GM10248 (cell line): Measurements from ENCODE around the gene ARMC6.

Source experiments
- CTCF ChIA-PET: fragments of 300-600 bp; sonication (Branson Sonifier 250); formaldehyde crosslinking; extraction: SDS; loops from one replicate; lab custom pipeline; 2021; ENCODE audit warnings: antibody characterized with exemption; lab: Yijun Ruan, JAX
- POLR2A ChIA-PET: fragments of 350-650 bp; sonication (Branson Sonifier 250); formaldehyde crosslinking; extraction: SDS; loops from one replicate; lab custom pipeline; 2020; ENCODE audit warnings: antibody characterized with exemption; lab: Yijun Ruan, JAX
- DNase-seq: peaks from one replicate; pipeline ENCODE4 v3.0.0; 2012; ENCODE audit errors: extremely low spot score
- CTCF ChIP-seq: IDR thresholded peaks from 2 replicates; pipeline ENCODE4 v1.5.1; 2012; ENCODE audit warnings: mild to moderate bottlenecking, low read depth; ENCODE audit errors: extremely low read depth, missing control alignments, control extremely low read depth

ARMC6 gene

GRCh38 chr19:19050104-19050503 lies 16.7 kb downstream of the ARMC6 start:
- DNase-seq = no peak
- CTCF ChIA-PET = interaction anchor here (1.3 kb wide), 1 partner anchor 10 kb away, joined by 3 read pairs; no protein-coding TSS in a partner anchor
- POLR2A ChIA-PET = no interaction called here
- TF ChIP-seq CTCF = no peak

- TF ChIP-seq CTCF = no peak
- ChIA-PET CTCF (interaction anchor here (1.3 kb wide), 2 partner anchors 11 to 124 kb away, joined by 3 to 4 read pairs; no protein-coding TSS in a partner anchor), POLR2A (no interaction called here)
- no peak for DNase-seq
Measured at GRCh38 chr19:19050731-19051130, 17.3 kb downstream of the ARMC6 start.

DNA sequence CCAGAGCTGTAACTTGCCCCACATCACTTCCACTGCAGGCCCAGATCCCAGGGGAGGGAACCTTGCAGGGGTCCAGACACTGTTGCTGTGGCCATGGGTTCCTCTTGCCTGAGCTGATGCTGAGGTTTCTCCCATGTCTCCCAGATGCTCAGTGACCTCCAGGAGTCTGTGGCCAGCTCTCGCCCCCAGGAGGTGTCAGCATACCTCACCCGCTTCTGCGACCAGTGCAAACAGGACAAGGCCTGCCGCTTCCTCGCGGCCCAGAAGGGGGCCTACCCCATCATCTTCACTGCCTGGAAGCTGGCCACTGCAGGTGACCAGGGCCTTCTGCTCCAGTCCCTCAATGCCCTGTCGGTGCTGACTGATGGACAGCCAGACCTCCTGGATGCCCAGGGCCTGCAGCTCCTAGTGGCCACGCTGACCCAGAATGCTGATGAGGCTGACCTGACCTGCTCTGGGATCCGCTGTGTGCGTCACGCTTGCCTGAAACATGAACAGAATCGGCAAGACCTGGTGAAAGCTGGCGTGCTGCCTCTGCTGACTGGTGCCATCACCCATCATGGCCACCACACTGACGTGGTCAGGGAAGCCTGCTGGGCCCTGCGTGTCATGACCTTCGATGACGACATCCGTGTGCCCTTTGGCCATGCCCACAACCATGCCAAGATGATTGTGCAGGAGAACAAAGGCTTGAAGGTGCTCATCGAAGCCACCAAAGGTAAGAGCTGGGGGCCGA lies 18.2 kb downstream of the ARMC6 start:
- POLR2A ChIA-PET = interaction anchor here (0.6 kb wide), 1 partner anchor 125 kb away, joined by 3 read pairs; no protein-coding TSS in a partner anchor
- CTCF ChIA-PET = interaction anchor here (1.0 to 3.8 kb wide), 6 partner anchors 11 to 123 kb away, joined by 3 to 23 read pairs (median 4); partner anchors contain the start of gene SLC25A42
- DNase-seq = no peak
- TF ChIP-seq CTCF = no peak

DNA sequence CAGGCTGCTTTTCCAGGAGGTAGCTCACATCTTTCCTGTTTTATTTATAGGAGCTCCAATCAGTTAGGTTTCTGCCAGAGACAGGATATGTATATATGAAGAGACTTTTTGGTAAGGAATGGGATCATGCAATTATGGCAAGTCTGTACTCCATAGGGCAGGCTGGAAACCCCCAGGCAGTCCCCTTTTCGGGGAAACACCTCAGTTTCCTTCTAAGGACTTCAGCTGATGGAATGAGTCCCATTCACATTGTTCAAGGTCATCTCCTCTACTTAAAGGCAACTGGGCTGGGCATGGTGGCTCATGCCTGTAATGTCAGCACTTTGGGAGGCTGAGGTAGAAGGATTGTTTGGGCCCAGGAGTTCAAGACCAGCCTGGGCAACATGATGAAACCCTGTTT lies 19.5 kb downstream of the ARMC6 start:
- TF ChIP-seq CTCF = no peak
- no peak for DNase-seq
- CTCF ChIA-PET = interaction anchor here (0.8 to 3.9 kb wide), 7 partner anchors 10 to 123 kb away, joined by 3 to 23 read pairs (median 8); partner anchors contain the start of gene SLC25A42
- POLR2A ChIA-PET = no interaction called here

DNA sequence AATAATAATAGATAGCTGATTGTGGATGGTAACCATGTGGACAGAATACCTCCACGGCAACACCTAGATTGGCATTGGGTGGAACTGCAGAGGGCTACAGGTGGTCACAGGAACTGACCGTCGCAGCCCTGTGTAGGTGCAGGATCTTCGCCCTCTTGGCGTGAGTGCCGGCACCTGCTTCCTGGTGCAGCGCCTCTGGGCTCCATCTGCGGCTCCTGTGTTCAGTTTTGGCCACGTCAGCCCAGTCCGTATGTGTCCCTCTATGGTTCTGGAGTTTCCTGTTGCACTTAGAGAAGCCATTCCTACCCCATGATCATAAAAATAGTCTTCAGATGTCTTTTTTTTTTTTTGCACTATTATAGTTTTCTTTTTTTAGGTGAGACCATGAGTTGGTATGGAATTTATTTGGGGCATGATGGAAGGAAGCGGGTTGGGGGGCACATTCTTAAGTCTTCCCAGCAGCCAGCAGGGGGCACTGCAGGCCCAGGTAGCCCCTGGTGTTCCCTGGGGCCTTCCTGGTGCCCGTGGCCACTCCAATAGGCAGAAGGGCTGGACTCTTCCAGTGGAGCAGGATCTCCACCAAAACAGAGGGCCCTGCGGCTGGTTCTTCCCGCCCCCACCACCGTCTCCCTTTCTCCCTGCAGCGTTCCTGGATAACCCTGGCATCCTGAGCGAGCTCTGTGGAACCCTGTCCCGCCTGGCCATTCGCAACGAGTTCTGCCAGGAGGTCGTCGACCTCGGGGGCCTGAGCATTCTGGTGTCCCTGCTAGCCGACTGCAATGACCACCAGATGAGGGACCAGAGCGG lies 20.3 kb downstream of the ARMC6 start:
- peak; percentile 71 for DNase-seq
- peak; percentile 51 for TF ChIP-seq CTCF
- ChIA-PET POLR2A (no interaction called here), CTCF (interaction anchor here (0.8 to 3.9 kb wide), 16 partner anchors 7 to 172 kb away, joined by 3 to 23 read pairs (median 4); partner anchors contain the start of gene SLC25A42)

GRCh38 chr19:19054315-19054938 lies 21.0 kb downstream of the ARMC6 start:
- ChIA-PET CTCF (interaction anchor here (1.0 to 3.9 kb wide), 13 partner anchors 8 to 171 kb away, joined by 3 to 23 read pairs (median 4); partner anchors contain the start of gene SLC25A42), POLR2A (no interaction called here)
- no peak for DNase-seq
- no peak for TF ChIP-seq CTCF
